Iris pigment epithelial cell (primary cell): ENCODE measurements around the gene FGF22.
A peak's percentile ranks its signal among the peaks of the same experiment; 100 is the strongest.
"Not testable (repeated sequence)": the region's sequence is repeated elsewhere in the genome, so short reads cannot be mapped to it uniquely, and the experiment has no call there.

Experiments
- DNase-seq: peaks from one replicate; pipeline ENCODE4 v3.0.0-alpha.2; 2011; ENCODE audit warnings: low read depth

The FGF22 gene

GRCh38 chr19:639253-640160 is at the start of gene FGF22:
FGF22 (plus strand) TSS chr19:639879; CDS start chr19:639926, 47 bp downstream.
- DNase-seq: peak; percentile 87

GRCh38 chr19:590396-590745 is 49.3 kb upstream of the FGF22 start:
- DNase-seq: peak; percentile 54

- no peak for DNase-seq
Measured at GRCh38 chr19:590750-591098, 49.0 kb upstream of the FGF22 start.

GRCh38 chr19:591099-591958 is 48.4 kb upstream of the FGF22 start:
- peak; percentile 25 for DNase-seq

GRCh38 chr19:592101-592500 is 47.6 kb upstream of the FGF22 start:
- DNase-seq: no peak

GRCh38 chr19:593055-593454 is 46.6 kb upstream of the FGF22 start:
- DNase-seq: no peak

- no peak for DNase-seq
Measured at GRCh38 chr19:593505-593904, 46.2 kb upstream of the FGF22 start.

GRCh38 chr19:594265-594870 is 45.3 kb upstream of the FGF22 start:
- DNase-seq: no peak

GRCh38 chr19:595326-596262 is 44.1 kb upstream of the FGF22 start:
- DNase-seq: no peak

GRCh38 chr19:596263-596655 is 43.4 kb upstream of the FGF22 start:
- no peak for DNase-seq

- DNase-seq: no peak
Measured at GRCh38 chr19:597406-598315, 42.0 kb upstream of the FGF22 start.

- no peak for DNase-seq
Measured at GRCh38 chr19:601310-601709, 38.4 kb upstream of the FGF22 start.

GRCh38 chr19:601790-602189 is 37.9 kb upstream of the FGF22 start:
- DNase-seq: no peak

- no peak for DNase-seq
Measured at GRCh38 chr19:602391-603301, 37.0 kb upstream of the FGF22 start.

GRCh38 chr19:603302-603639 is 36.4 kb upstream of the FGF22 start:
- not testable (repeated sequence) for DNase-seq

GRCh38 chr19:603779-604178 is 35.9 kb upstream of the FGF22 start:
- DNase-seq: not testable (repeated sequence)

GRCh38 chr19:604355-604754 is 35.3 kb upstream of the FGF22 start:
- DNase-seq: no peak

- not testable (repeated sequence) for DNase-seq
Measured at GRCh38 chr19:605061-605971, 34.4 kb upstream of the FGF22 start.
